Measurements from ENCODE around the gene TNFRSF13B. TPM values are rescaled to one million over a fixed set of nuclear protein-coding genes. Genes with fewer than 3 reads are reported as not detected.

Gene TNFRSF13B
- total and polyA plus RNA-seq, 2 donors (not counting 3 experiments of a cell fraction or from before 2014, with no cell fraction given) = not detected

- H2AFZ ChIP-seq (ENCODE audit: low read depth, low read length) = no peak overlapping the region
- H3K9ac ChIP-seq (replicated peaks; ENCODE audit: extremely low read depth, insufficient read depth, low read length) = no peak overlapping the region
- no peaks in the 10 kb centered on the region for H4K20me1 ChIP-seq (replicated peaks; ENCODE audit: control insufficient read depth, extremely low read depth, insufficient read depth, low read length)
- dilution Hi-C loops (cut with MboI; ENCODE audit: extremely low pct_ligation_motif_present, low sequenced_read_pairs) = no loop called here
- H3K27ac ChIP-seq (ENCODE audit: insufficient read depth, low read depth, low read length) = no peak overlapping the region
- DNase-seq (ENCODE audit: low read depth, low spot score) (no peak), FAIRE-seq (no peak)
- no peak overlapping the region for H3K4me3 ChIP-seq (replicated peaks in 1 of 3; ENCODE audit: insufficient read depth in 1 of 3, low read depth in 1 of 3, low read length in 3 of 3)
- ChIA-PET CTCF (interaction anchor here (1.2 kb wide), 1 partner anchor 62 kb away, joined by 3 read pairs; no protein-coding TSS in a partner anchor), POLR2A (no interaction called here)
- no peaks in the 10 kb centered on the region for H3K9me1 ChIP-seq (replicated peaks; ENCODE audit: control insufficient read depth, extremely low read depth, insufficient read depth, low read length)
- intact Hi-C loops (cut with micrococcal nuclease) = no loop called here
- no peaks in the 10 kb centered on the region for H3K36me3 ChIP-seq (ENCODE audit: control insufficient read depth in 2 of 2, extremely low read depth in 1 of 2, insufficient read depth in 2 of 2, low read length in 2 of 2)
- H3K4me1 ChIP-seq (ENCODE audit: control insufficient read depth, extremely low read depth, insufficient read depth, low read length) = no peaks in the 10 kb centered on the region
- H3K79me2 ChIP-seq (ENCODE audit: control insufficient read depth, insufficient read depth, low read length) = no peaks in the 10 kb centered on the region
- no TSS peak for BruUV-seq (replicated peaks)
- no peak for TF ChIP-seq EZH2 (IDR thresholded peaks at IDR 0.05; ENCODE audit: borderline replicate concordance, low read depth, low read length, severe bottlenecking)
- TF ChIP-seq CTCF (IDR thresholded peaks at IDR 0.05; ENCODE audit: extremely low read depth in 1 of 2, insufficient read depth in 1 of 2, low read depth in 1 of 2, low read length in 2 of 2) = no peak
- TF ChIP-seq MYC (IDR thresholded peaks at IDR 0.05; ENCODE audit: low read depth, low read length) = no peak
- no peak for TF ChIP-seq FOS (IDR thresholded peaks at IDR 0.05; ENCODE audit: borderline replicate concordance, insufficient read depth, low read length)
- no peak for TF ChIP-seq POLR2A (IDR thresholded peaks at IDR 0.05; ENCODE audit: low read depth, low read length)
- no peak for TF ChIP-seq JUN (IDR thresholded peaks at IDR 0.05; ENCODE audit: borderline replicate concordance, insufficient read depth, insufficient read length, low read depth)
- no peak for TF ChIP-seq MAX (IDR thresholded peaks at IDR 0.05; ENCODE audit: insufficient read depth, insufficient read length)
- no peak for TF ChIP-seq POLR2AphosphoS5 (IDR thresholded peaks at IDR 0.05; ENCODE audit: insufficient read depth, low read depth, low read length)
- TF ChIP-seq GATA2 (IDR thresholded peaks at IDR 0.05; ENCODE audit: insufficient read depth, insufficient read length, low read depth, low read length) = no peak
- no peak overlapping the region for H3K4me2 ChIP-seq (ENCODE audit: insufficient read depth, low read length)
- no peaks in the 10 kb centered on the region for H3K9me3 ChIP-seq (replicated peaks; ENCODE audit: control insufficient read depth, insufficient read depth, low read length)
- no peaks in the 10 kb centered on the region for H3K27me3 ChIP-seq (ENCODE audit: control insufficient read depth in 2 of 2, insufficient read depth in 2 of 2, low read length in 2 of 2)
Observed at GRCh38 chr17:16929035-16929680, 42.8 kb downstream of the TNFRSF13B start.
